ENCODE measurements around the gene LYPLAL1. TPM values are rescaled to one million over a fixed set of nuclear protein-coding genes. Genes with fewer than 3 reads are reported as not detected.

Gene LYPLAL1
- total RNA-seq, 1 donor from 2014 or later, result 16.0 TPM

GRCh38 chr1:219151467-219151866, 22.2 kb upstream of the LYPLAL1 start:
- H3K27ac Mint-ChIP-seq (ENCODE audit: unreplicated experiment), result no peak overlapping the region
- TF ChIP-seq, protein P1, sequence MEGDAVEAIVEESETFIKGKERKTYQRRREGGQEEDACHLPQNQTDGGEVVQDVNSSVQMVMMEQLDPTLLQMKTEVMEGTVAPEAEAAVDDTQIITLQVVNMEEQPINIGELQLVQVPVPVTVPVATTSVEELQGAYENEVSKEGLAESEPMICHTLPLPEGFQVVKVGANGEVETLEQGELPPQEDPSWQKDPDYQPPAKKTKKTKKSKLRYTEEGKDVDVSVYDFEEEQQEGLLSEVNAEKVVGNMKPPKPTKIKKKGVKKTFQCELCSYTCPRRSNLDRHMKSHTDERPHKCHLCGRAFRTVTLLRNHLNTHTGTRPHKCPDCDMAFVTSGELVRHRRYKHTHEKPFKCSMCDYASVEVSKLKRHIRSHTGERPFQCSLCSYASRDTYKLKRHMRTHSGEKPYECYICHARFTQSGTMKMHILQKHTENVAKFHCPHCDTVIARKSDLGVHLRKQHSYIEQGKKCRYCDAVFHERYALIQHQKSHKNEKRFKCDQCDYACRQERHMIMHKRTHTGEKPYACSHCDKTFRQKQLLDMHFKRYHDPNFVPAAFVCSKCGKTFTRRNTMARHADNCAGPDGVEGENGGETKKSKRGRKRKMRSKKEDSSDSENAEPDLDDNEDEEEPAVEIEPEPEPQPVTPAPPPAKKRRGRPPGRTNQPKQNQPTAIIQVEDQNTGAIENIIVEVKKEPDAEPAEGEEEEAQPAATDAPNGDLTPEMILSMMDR (IDR thresholded peaks at IDR 0.05), result no peak
- no peak overlapping the region for H3K4me3 Mint-ChIP-seq (ENCODE audit: unreplicated experiment)
- peaks cover 7% of the 10 kb centered on the region for H3K4me1 Mint-ChIP-seq (ENCODE audit: unreplicated experiment)
- no peaks in the 10 kb centered on the region for H3K9me3 Mint-ChIP-seq (ENCODE audit: unreplicated experiment)
- DNase-seq (ENCODE audit: extremely low spot score, unreplicated experiment), result no peak
- no peaks in the 10 kb centered on the region for H3K27me3 Mint-ChIP-seq (ENCODE audit: unreplicated experiment)
- H3K36me3 Mint-ChIP-seq (ENCODE audit: unreplicated experiment), result no peaks in the 10 kb centered on the region

- Mint-ChIP-seq H3K36me3 (ENCODE audit: unreplicated experiment) (no peaks in the 10 kb centered on the region), H3K4me1 (ENCODE audit: unreplicated experiment) (peaks cover 4% of the 10 kb centered on the region), H3K27me3 (ENCODE audit: unreplicated experiment) (no peaks in the 10 kb centered on the region), H3K27ac (ENCODE audit: unreplicated experiment) (no peak overlapping the region), H3K4me3 (ENCODE audit: unreplicated experiment) (no peak overlapping the region), H3K9me3 (ENCODE audit: unreplicated experiment) (no peaks in the 10 kb centered on the region)
- DNase-seq (ENCODE audit: extremely low spot score, unreplicated experiment), result no peak
- TF ChIP-seq, protein P1 (IDR thresholded peaks at IDR 0.05), result no peak
These were observed 20.9 kb upstream of the LYPLAL1 start for GRCh38 chr1:219152751-219153150.

- H3K27me3 Mint-ChIP-seq (ENCODE audit: unreplicated experiment), result no peaks in the 10 kb centered on the region
- no peaks in the 10 kb centered on the region for H3K36me3 Mint-ChIP-seq (ENCODE audit: unreplicated experiment)
- TF ChIP-seq, protein P1 (IDR thresholded peaks at IDR 0.05), result no peak
- no peak for DNase-seq (ENCODE audit: extremely low spot score, unreplicated experiment)
- peaks cover 4% of the 10 kb centered on the region for H3K4me1 Mint-ChIP-seq (ENCODE audit: unreplicated experiment)
- no peak overlapping the region for H3K4me3 Mint-ChIP-seq (ENCODE audit: unreplicated experiment)
- no peaks in the 10 kb centered on the region for H3K9me3 Mint-ChIP-seq (ENCODE audit: unreplicated experiment)
- no peak overlapping the region for H3K27ac Mint-ChIP-seq (ENCODE audit: unreplicated experiment)
These were observed 20.0 kb upstream of the LYPLAL1 start for GRCh38 chr1:219153723-219154122.

- Mint-ChIP-seq H3K4me3 (ENCODE audit: unreplicated experiment) (no peak overlapping the region), H3K36me3 (ENCODE audit: unreplicated experiment) (no peaks in the 10 kb centered on the region), H3K27ac (ENCODE audit: unreplicated experiment) (no peak overlapping the region), H3K9me3 (ENCODE audit: unreplicated experiment) (no peaks in the 10 kb centered on the region), H3K4me1 (ENCODE audit: unreplicated experiment) (peaks cover 2% of the 10 kb centered on the region), H3K27me3 (ENCODE audit: unreplicated experiment) (no peaks in the 10 kb centered on the region)
- TF ChIP-seq, protein P1 (IDR thresholded peaks at IDR 0.05), result no peak
- no peak for DNase-seq (ENCODE audit: extremely low spot score, unreplicated experiment)
These were observed 18.5 kb upstream of the LYPLAL1 start for GRCh38 chr1:219155135-219155534.

DNA sequence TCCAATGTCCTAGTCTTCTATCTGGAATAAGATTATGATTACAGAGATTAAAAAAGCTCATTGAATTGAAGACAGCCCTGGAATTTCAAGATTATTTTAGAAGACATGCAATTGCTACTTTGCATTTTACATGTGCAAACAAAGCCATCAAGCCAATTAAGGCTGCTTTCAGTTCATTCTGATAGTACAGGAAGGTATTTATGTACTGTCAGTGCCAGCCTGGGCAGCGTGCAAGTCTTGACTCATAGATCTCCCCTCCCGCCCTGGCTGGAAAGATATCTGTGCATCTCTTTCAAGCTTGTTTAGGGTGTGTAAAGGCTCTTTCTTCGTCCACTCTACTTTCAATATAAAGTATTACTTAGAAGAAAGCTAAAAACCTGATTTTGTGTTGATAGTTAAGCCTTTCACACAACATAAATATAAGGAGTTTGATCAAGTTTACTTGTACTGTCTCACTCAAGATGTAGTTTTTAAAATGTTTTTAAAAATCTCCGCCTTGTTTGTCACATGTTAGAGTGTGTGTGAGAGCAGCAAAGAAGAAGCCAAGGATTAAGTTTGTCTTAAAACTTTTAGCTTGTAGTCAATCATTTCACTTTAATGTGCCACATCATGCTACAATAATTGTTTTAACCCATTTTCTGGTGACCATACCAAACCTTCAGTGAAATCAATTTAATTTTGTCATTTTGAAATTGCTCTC, 13.6 kb upstream of the LYPLAL1 start:
- H3K36me3 Mint-ChIP-seq (ENCODE audit: unreplicated experiment), result no peaks in the 10 kb centered on the region
- H3K4me1 Mint-ChIP-seq (ENCODE audit: unreplicated experiment), result peaks cover 16% of the 10 kb centered on the region
- DNase-seq (ENCODE audit: extremely low spot score, unreplicated experiment), result no peak
- TF ChIP-seq, protein P1 (IDR thresholded peaks at IDR 0.05), result no peak
- H3K27ac Mint-ChIP-seq (ENCODE audit: unreplicated experiment), result no peak overlapping the region
- H3K9me3 Mint-ChIP-seq (ENCODE audit: unreplicated experiment), result no peaks in the 10 kb centered on the region
- H3K4me3 Mint-ChIP-seq (ENCODE audit: unreplicated experiment), result no peak overlapping the region
- H3K27me3 Mint-ChIP-seq (ENCODE audit: unreplicated experiment), result no peaks in the 10 kb centered on the region

All from osteocyte (in vitro differentiated cells).